ENCODE results near the gene OR51L1. TPM values are rescaled to one million over a fixed set of nuclear protein-coding genes. Genes with fewer than 3 reads are reported as not detected.
"Not testable (repeated sequence)": the region's sequence is repeated elsewhere in the genome, so short reads cannot be mapped to it uniquely, and the experiment has no call there.

Gene OR51L1
- not detected for polyA plus RNA-seq (ENCODE audit: insufficient read length)

GRCh38 chr11:4994551-4994950 lies at the start of gene OR51L1:
TSS of gene OR51L1 (plus strand) at chr11:4994851. CDS start at chr11:4998983, 4,132 bp downstream.
- DNase-seq: no peak

- DNase-seq: no peak
These were observed 47.1 kb upstream of the OR51L1 start, which contains the start of gene OR51A4 for GRCh38 chr11:4947505-4947904. TSS of gene OR51A4 (minus strand) at chr11:4947605. CDS start at chr11:4947100, 505 bp downstream.

- DNase-seq: not testable (repeated sequence)
These were observed 39.0 kb upstream of the OR51L1 start, which contains the start of gene OR51A2 for GRCh38 chr11:4955613-4956012. TSS of gene OR51A2 (minus strand) at chr11:4955713. CDS start at chr11:4955713, 0 bp downstream.

GRCh38 chr11:4957396-4957795 lies 37.3 kb upstream of the OR51L1 start:
- no peak for DNase-seq

GRCh38 chr11:4960877-4961276 lies 33.8 kb upstream of the OR51L1 start:
- no peak for DNase-seq

- DNase-seq: peak; percentile 40
These were observed 31.8 kb upstream of the OR51L1 start for GRCh38 chr11:4962816-4963215.

- DNase-seq: no peak
These were observed 19.2 kb upstream of the OR51L1 start for GRCh38 chr11:4975436-4975835.

- DNase-seq: peak; percentile 15
These were observed 15.6 kb upstream of the OR51L1 start for GRCh38 chr11:4979036-4979435.

- no peak for DNase-seq
These were observed 12.0 kb upstream of the OR51L1 start for GRCh38 chr11:4982678-4983077.

GRCh38 chr11:4983841-4984240 lies 10.8 kb upstream of the OR51L1 start:
- DNase-seq: no peak

- no peak for DNase-seq
These were observed 3.6 kb upstream of the OR51L1 start for GRCh38 chr11:4991060-4991459.

- DNase-seq: peak; percentile 49
These were observed 10.0 kb downstream of the OR51L1 start for GRCh38 chr11:5004424-5005274.

GRCh38 chr11:5007561-5007960 lies 12.9 kb downstream of the OR51L1 start:
- no peak for DNase-seq

- DNase-seq: no peak
These were observed 16.6 kb downstream of the OR51L1 start for GRCh38 chr11:5011254-5011653.

GRCh38 chr11:5013012-5013411 lies 18.4 kb downstream of the OR51L1 start:
- no peak for DNase-seq

GRCh38 chr11:5021996-5022395 lies 27.3 kb downstream of the OR51L1 start:
- no peak for DNase-seq

GRCh38 chr11:5036669-5037068 lies 42.0 kb downstream of the OR51L1 start:
- no peak for DNase-seq

GRCh38 chr11:5037926-5038325 lies 43.3 kb downstream of the OR51L1 start:
- DNase-seq: no peak

GRCh38 chr11:5038341-5038740 lies 43.7 kb downstream of the OR51L1 start:
- no peak for DNase-seq

- DNase-seq: no peak
These were observed 46.2 kb downstream of the OR51L1 start for GRCh38 chr11:5040876-5041275.

- DNase-seq: no peak
These were observed 47.4 kb downstream of the OR51L1 start for GRCh38 chr11:5042091-5042490.

GRCh38 chr11:5043380-5043779 lies 48.7 kb downstream of the OR51L1 start:
- DNase-seq: no peak

GRCh38 chr11:5046226-5046625 lies 51.6 kb downstream of the OR51L1 start, which contains the start of gene OR52J3:
TSS of gene OR52J3 (plus strand) at chr11:5046526. CDS start at chr11:5046526, 0 bp downstream.
- no peak for DNase-seq

- DNase-seq: no peak
These were observed 52.2 kb downstream of the OR51L1 start for GRCh38 chr11:5046754-5047330.

All from hindlimb muscle (tissue), 1 donor.